Tibial nerve (tissue), 4 donors: ENCODE data around the gene GPATCH11.

ENCODE experiments used
- CTCF ChIP-seq, 5 experiments: fragments of 200-600 bp in 3 of 5; fragments of 450-650 bp in 2 of 5; sonication (generic) in 3 of 5; IDR thresholded peaks; one replicate each; pipeline ENCODE4 v1.5.1; 2016 to 2019; ENCODE audit warnings: antibody characterized with exemption in 5 of 5, mild to moderate bottlenecking in 3 of 5, moderate library complexity in 2 of 5
- EP300 ChIP-seq, 2 donors: sonication (generic); formaldehyde crosslinking; IDR thresholded peaks; one replicate each; pipeline ENCODE4 v1.6.1; 2017; ENCODE audit warnings: antibody characterized with exemption in 2 of 2, mild to moderate bottlenecking in 1 of 2
- POLR2A ChIP-seq, 2 donors: fragments of 450-650 bp; IDR thresholded peaks; one replicate each; pipeline ENCODE4 v1.6.1; 2017; ENCODE audit warnings: antibody characterized with exemption in 2 of 2, mild to moderate bottlenecking in 2 of 2, moderate library complexity in 2 of 2

- TF ChIP-seq EP300 (IDR thresholded peaks at IDR 0.05) = no peak
- no peak for TF ChIP-seq POLR2A (IDR thresholded peaks at IDR 0.05)
- no peak for TF ChIP-seq CTCF (IDR thresholded peaks at IDR 0.05)
Observed at GRCh38 chr2:37090019-37090477, 5.7 kb downstream of the GPATCH11 start.
